GM18505 (cell line): ENCODE results near the gene EFNB2.

Experiments
- ATAC-seq: cut with Tn5 transposase; IDR thresholded peaks from one replicate; pipeline ENCODE4 v1.9.1; 2021; ENCODE audit not compliant: unreplicated experiment
- POLR2A ChIP-seq: IDR thresholded peaks from 4 replicates; pipeline ENCODE4 v1.6.1; 2011; ENCODE audit warnings: borderline replicate concordance; ENCODE audit not compliant: insufficient read depth, insufficient read length; ENCODE audit errors: extremely low read depth

EFNB2 gene

GRCh38 chr13:106496072-106496997 lies 39.1 kb downstream of the EFNB2 start:
- ATAC-seq, result no peak
- TF ChIP-seq POLR2A, result no peak

GRCh38 chr13:106494936-106495335 lies 40.5 kb downstream of the EFNB2 start:
- ATAC-seq, result no peak
- no peak for TF ChIP-seq POLR2A

- ATAC-seq, result no peak
- no peak for TF ChIP-seq POLR2A
Measured at GRCh38 chr13:106494506-106494905, 41.0 kb downstream of the EFNB2 start.

GRCh38 chr13:106493533-106494220 lies 41.8 kb downstream of the EFNB2 start:
- ATAC-seq, result peak; percentile 93
- no peak for TF ChIP-seq POLR2A

GRCh38 chr13:106492588-106493475 lies 42.6 kb downstream of the EFNB2 start:
- no peak for ATAC-seq

GRCh38 chr13:106491928-106492587 lies 43.4 kb downstream of the EFNB2 start:
- ATAC-seq, result no peak
- TF ChIP-seq POLR2A, result no peak

More at GRCh38 chr13:106492588-106493475, 42.6 kb downstream of the EFNB2 start:
- no peak for TF ChIP-seq POLR2A

- TF ChIP-seq POLR2A, result no peak
- no peak for ATAC-seq
Measured at GRCh38 chr13:106491463-106491862, 44.0 kb downstream of the EFNB2 start.

- no peak for ATAC-seq
- TF ChIP-seq POLR2A, result no peak
Measured at GRCh38 chr13:106490569-106491321, 44.7 kb downstream of the EFNB2 start.

- TF ChIP-seq POLR2A, result no peak
- no peak for ATAC-seq
Measured at GRCh38 chr13:106489849-106490568, 45.5 kb downstream of the EFNB2 start.

GRCh38 chr13:106488686-106489085 lies 46.8 kb downstream of the EFNB2 start:
- ATAC-seq, result no peak
- no peak for TF ChIP-seq POLR2A

- TF ChIP-seq POLR2A, result no peak
- ATAC-seq, result no peak
Measured at GRCh38 chr13:106488076-106488475, 47.4 kb downstream of the EFNB2 start.
